HEK293 (cell line): Measurements from ENCODE around the gene IMMP1L.

Experiments
- CTCF ChIA-PET: fragments of 350-600 bp; formaldehyde crosslinking; extraction: SDS; loops from one replicate; lab custom pipeline; 2021; ENCODE audit warnings: antibody characterized with exemption; lab: Yijun Ruan, JAX
- POLR2A ChIA-PET: fragments of 300-600 bp; formaldehyde crosslinking; extraction: SDS; loops from one replicate; lab custom pipeline; 2020; ENCODE audit warnings: antibody characterized with exemption, inconsistent platforms; lab: Yijun Ruan, JAX
- H3K27ac ChIP-seq: fragments of 200-500 bp; sonication (Bioruptor generic); 2 replicates; pipeline ENCODE4 v1.5.1; 2014; ENCODE audit warnings: low read depth, low read length, control low read depth, inconsistent platforms; ENCODE audit errors: extremely low read depth
- H3K36me3 ChIP-seq, 2 experiments: fragments of 200-500 bp in 1 of 2; sonication (Bioruptor generic) in 1 of 2; 1 replicate in 1 of 2; 2 replicates in 1 of 2; pipeline ENCODE4 v1.5.1; 2014 to 2017; ENCODE audit warnings: inconsistent platforms in 2 of 2, low read length in 2 of 2; ENCODE audit not compliant: control insufficient read depth in 2 of 2, insufficient read depth in 1 of 2
- H3K4me1 ChIP-seq: fragments of 200-500 bp; sonication (Bioruptor generic); 2 replicates; pipeline ENCODE4 v1.5.1; 2014; ENCODE audit warnings: mild to moderate bottlenecking, low read length, inconsistent platforms; ENCODE audit not compliant: control insufficient read depth, insufficient read depth
- H3K4me3 ChIP-seq: 2 replicates; pipeline ENCODE4 v1.5.1; 2011; ENCODE audit warnings: low read depth, mild to moderate bottlenecking, control low read depth, low read length, moderate library complexity
- H3K9me3 ChIP-seq: fragments of 200-500 bp; sonication (Bioruptor generic); 2 replicates; pipeline ENCODE4 v1.5.1; 2014; ENCODE audit warnings: low read depth, low read length, inconsistent platforms; ENCODE audit not compliant: control insufficient read depth, insufficient read depth
- BCL11B ChIP-seq: fragments of 450-650 bp; formaldehyde crosslinking; IDR thresholded peaks from 2 replicates; pipeline ENCODE4 v1.5.1; 2016; ENCODE audit warnings: low read depth, missing biosample characterization, missing genetic modification characterization
- IKZF3 ChIP-seq: fragments of 450-650 bp; IDR thresholded peaks from 2 replicates; pipeline ENCODE4 v1.5.0; 2018; ENCODE audit warnings: missing biosample characterization, mild to moderate bottlenecking, missing genetic modification characterization, moderate library complexity
- MEIS1 ChIP-seq: sonication (generic); formaldehyde crosslinking; IDR thresholded peaks from 2 replicates; pipeline ENCODE4 v1.8.1; 2022; ENCODE audit warnings: missing genetic modification reagents, mild to moderate bottlenecking, borderline replicate concordance
- PRDM2 ChIP-seq: fragments of 450-650 bp; formaldehyde crosslinking; IDR thresholded peaks from 2 replicates; pipeline ENCODE4 v1.5.1; 2016; ENCODE audit warnings: missing biosample characterization, missing genetic modification characterization, borderline replicate concordance
- SP3 ChIP-seq: fragments of 450-650 bp; formaldehyde crosslinking; IDR thresholded peaks from 2 replicates; pipeline ENCODE4 v1.5.1; 2016; ENCODE audit warnings: missing biosample characterization, missing genetic modification characterization
- ZFP69B ChIP-seq: fragments of 450-650 bp; formaldehyde crosslinking; IDR thresholded peaks from 2 replicates; pipeline ENCODE4 v1.5.1; 2016; ENCODE audit warnings: missing biosample characterization, missing genetic modification characterization
- ZNF311 ChIP-seq: fragments of 450-650 bp; formaldehyde crosslinking; IDR thresholded peaks from 2 replicates; pipeline ENCODE4 v1.5.1; 2017; ENCODE audit warnings: missing biosample characterization, missing genetic modification characterization, borderline replicate concordance
- ZNF341 ChIP-seq: fragments of 450-650 bp; formaldehyde crosslinking; IDR thresholded peaks from 2 replicates; pipeline ENCODE4; 2016; ENCODE audit warnings: low read depth, missing biosample characterization, missing genetic modification characterization
- ZNF426 ChIP-seq: fragments of 450-650 bp; formaldehyde crosslinking; IDR thresholded peaks from 2 replicates; pipeline ENCODE4 v1.5.1; 2017; ENCODE audit warnings: missing biosample characterization, missing genetic modification characterization, mild to moderate bottlenecking, inconsistent platforms, moderate library complexity
- ZNF529 ChIP-seq: fragments of 450-650 bp; formaldehyde crosslinking; IDR thresholded peaks from 2 replicates; pipeline ENCODE4 v1.5.1; 2017; ENCODE audit warnings: missing genetic modification characterization, missing biosample characterization; ENCODE audit not compliant: insufficient replicate concordance
- ZNF596 ChIP-seq: fragments of 450-650 bp; IDR thresholded peaks from 2 replicates; pipeline ENCODE4 v1.5.0; 2018; ENCODE audit warnings: missing biosample characterization, mild to moderate bottlenecking, missing genetic modification characterization, moderate library complexity
- ZNF707 ChIP-seq: fragments of 450-650 bp; formaldehyde crosslinking; IDR thresholded peaks from 2 replicates; pipeline ENCODE4 v1.5.1; 2016; ENCODE audit warnings: missing biosample characterization, missing genetic modification characterization
- TF ChIP-seq, protein P1 (sequence below): fragments of 450-650 bp; formaldehyde crosslinking; IDR thresholded peaks from 2 replicates; pipeline ENCODE4 v1.5.1; 2016; ENCODE audit warnings: missing biosample characterization, missing genetic modification characterization

The IMMP1L gene

GRCh38 chr11:31535479-31535878 is 26.1 kb upstream of the IMMP1L start:
- no peaks in the 10 kb centered on the region for H3K9me3 ChIP-seq
- no peaks in the 10 kb centered on the region for H3K4me1 ChIP-seq
- ChIA-PET POLR2A (no interaction called here), CTCF (no interaction called here)
- no peak overlapping the region for H3K27ac ChIP-seq
- H3K36me3 ChIP-seq, result no peaks in the 10 kb centered on the region
- no peak overlapping the region for H3K4me3 ChIP-seq
- TF ChIP-seq SP3 (no peak), ZNF707 (tag by site-specific recombination) (no peak), ZNF596 (no peak), PRDM2 (tag by site-specific recombination) (no peak), BCL11B (no peak), MEIS1 (CRISPR knock-in tag) (no peak)
- TF ChIP-seq, protein P1, sequence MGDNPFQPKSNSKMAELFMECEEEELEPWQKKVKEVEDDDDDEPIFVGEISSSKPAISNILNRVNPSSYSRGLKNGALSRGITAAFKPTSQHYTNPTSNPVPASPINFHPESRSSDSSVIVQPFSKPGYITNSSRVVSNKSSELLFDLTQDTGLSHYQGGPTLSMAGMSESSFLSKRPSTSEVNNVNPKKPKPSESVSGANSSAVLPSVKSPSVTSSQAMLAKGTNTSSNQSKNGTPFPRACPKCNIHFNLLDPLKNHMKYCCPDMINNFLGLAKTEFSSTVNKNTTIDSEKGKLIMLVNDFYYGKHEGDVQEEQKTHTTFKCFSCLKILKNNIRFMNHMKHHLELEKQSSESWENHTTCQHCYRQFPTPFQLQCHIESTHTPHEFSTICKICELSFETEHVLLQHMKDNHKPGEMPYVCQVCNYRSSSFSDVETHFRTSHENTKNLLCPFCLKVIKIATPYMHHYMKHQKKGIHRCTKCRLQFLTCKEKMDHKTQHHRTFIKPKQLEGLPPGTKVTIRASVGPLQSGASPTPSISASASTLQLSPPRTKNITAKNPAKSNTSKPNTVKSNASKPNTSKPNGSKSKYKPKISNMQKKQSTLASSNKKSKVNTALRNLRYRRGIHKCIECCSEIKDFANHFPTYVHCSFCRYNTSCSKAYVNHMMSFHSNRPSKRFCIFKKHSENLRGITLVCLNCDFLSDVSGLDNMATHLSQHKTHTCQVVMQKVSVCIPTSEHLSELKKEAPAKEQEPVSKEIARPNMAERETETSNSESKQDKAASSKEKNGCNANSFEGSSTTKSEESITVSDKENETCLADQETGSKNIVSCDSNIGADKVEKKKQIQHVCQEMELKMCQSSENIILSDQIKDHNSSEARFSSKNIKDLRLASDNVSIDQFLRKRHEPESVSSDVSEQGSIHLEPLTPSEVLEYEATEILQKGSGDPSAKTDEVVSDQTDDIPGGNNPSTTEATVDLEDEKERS (tag by site-specific recombination), result no peak

DNA sequence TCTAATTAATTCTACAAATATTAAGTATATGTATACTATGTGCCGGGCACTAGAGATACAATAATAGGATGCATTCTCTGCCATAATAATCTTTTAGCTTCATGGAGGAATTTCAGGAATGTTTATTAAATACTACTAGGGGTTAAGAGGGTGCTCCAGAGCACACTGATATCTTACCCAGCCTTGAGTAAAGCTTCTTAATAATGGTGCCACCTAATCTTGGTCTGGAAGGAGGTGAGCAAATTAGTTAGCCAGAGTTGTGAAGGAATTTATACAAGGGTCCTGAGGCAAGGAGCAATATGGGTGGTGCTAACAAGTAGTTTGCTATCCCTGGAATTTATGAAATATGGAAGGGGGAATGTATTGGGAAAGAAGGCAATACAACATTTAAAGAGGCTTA is 21.9 kb upstream of the IMMP1L start:
- CTCF ChIA-PET, result no interaction called here
- POLR2A ChIA-PET, result no interaction called here
- no peaks in the 10 kb centered on the region for H3K9me3 ChIP-seq
- no peak overlapping the region for H3K4me3 ChIP-seq
- no peak overlapping the region for H3K27ac ChIP-seq
- TF ChIP-seq IKZF3 (tag by site-specific recombination) (no peak), ZNF426 (tag by site-specific recombination) (no peak), ZNF529 (tag by site-specific recombination) (no peak), ZFP69B (no peak), ZNF311 (tag by site-specific recombination) (no peak)
- TF ChIP-seq, all 188 proteins: peak for 0
- H3K4me1 ChIP-seq, result no peaks in the 10 kb centered on the region
- no peaks in the 10 kb centered on the region for H3K36me3 ChIP-seq

DNA sequence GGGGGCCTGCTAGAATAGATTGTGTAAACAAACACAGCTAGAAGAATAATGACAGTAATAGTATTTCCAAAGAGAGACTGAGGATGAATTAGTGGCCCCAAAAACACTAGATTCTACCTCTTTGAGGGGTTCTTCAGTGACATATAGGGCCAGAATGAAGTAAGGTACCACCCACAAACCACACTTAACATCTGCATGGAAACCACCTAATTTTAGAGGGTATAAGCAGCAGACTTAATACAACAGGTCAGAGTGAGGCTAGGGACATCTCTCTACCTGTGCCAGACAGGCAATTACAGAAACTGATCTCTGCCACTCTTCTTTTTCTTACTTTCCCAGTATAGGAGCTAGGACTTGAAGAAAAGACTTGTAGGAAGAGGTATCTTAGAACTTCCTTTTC is 20.3 kb upstream of the IMMP1L start:
- ChIA-PET CTCF (interaction anchor here (0.6 to 0.8 kb wide), 2 partner anchors 29 to 429 kb away, joined by 4 read pairs; no protein-coding TSS in a partner anchor), POLR2A (no interaction called here)
- H3K9me3 ChIP-seq, result no peaks in the 10 kb centered on the region
- TF ChIP-seq ZNF341 (tag by site-specific recombination), result no peak
- H3K4me1 ChIP-seq, result no peaks in the 10 kb centered on the region
- H3K27ac ChIP-seq, result no peak overlapping the region
- no peaks in the 10 kb centered on the region for H3K36me3 ChIP-seq
- no peak overlapping the region for H3K4me3 ChIP-seq
